GM18511 (cell line): ENCODE results near the gene TBK1.

Source experiments
- ATAC-seq: cut with Tn5 transposase; IDR thresholded peaks from one replicate; pipeline ENCODE4 v1.9.1; 2021; ENCODE audit warnings: mild to moderate bottlenecking, moderate library complexity; ENCODE audit not compliant: unreplicated experiment

Gene TBK1

GRCh38 chr12:64450711-64451486 is 1.0 kb upstream of the TBK1 start:
- no peak for ATAC-seq

DNA sequence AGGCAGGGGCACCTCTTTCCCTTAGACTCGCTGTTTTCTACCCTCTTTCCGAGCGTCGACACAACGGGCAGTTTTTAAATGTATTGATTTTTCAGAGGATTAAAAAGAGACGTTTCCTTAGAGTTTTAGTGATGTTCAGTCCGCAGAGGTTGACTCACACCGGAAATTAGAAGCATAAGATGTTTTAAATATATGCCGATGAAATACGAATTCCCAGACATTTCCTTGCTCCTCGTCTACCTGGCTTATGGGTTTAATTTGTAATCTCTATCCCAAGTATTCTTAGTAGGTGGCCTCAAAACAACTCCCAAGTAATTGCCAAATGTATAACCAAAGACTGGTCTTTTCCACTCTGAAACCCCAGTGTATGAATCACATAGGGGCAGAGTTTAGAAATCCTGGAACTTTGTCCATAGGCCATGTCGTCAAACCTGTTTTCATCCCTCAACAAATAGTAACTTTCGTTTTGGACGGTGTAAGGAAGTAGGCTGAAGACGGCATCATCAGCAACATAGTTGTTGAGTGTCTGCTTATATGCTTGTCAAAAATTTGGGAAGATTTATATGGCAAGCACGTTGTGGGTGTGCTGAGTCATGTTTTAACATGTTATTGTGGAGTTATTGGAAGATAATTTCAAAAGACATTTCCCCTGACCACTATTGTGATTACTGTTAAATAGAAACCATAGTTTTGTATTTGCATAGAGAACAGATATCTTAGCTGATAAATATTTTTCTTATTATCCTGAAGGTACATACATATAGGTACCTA is 824 bp downstream of the TBK1 start:
- peak; percentile 4 for ATAC-seq

- ATAC-seq: no peak
Observed at GRCh38 chr12:64455506-64455905, 3.6 kb downstream of the TBK1 start.

- no peak for ATAC-seq
Observed at GRCh38 chr12:64456119-64456518, 4.2 kb downstream of the TBK1 start.

GRCh38 chr12:64457032-64457431 is 5.1 kb downstream of the TBK1 start:
- no peak for ATAC-seq

DNA sequence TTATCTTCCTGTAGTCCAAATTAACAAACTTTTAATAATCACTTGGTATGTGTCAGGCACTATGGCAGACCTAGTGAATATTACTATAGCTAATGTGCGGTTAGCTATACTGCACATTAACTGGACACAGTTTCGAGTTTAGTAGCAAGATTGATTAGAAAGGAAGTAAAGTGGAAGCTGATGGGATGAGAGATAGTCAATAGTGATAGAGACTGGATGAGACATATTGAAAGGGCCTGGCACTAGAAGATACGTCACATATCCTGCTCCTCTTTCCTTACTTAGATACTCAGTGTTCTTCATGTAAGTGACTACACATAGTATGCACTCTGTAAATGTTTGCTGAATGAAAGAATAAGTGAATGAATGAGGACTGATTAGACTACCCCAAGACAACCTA is 5.5 kb downstream of the TBK1 start:
- no peak for ATAC-seq

DNA sequence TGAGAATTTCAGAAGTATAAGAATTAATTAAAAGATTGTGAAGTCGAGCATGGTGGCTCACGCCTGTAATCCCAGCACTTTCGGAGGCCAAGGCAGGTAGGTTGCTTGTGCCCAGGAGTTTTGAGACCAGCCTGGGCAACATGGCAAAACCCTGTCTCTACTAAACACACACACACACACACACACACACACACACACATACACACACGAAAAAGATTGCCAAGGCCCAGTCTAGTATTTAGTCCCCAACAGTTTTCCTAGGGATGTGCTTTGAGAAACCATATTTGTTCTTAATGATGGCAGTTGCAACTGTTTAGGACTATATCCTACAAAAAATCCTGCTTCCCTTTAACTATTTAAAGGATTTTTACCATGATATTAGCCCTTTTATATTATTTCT is 6.0 kb downstream of the TBK1 start:
- ATAC-seq: no peak

- ATAC-seq: peak; percentile 63
Observed at GRCh38 chr12:64459394-64459891, 7.5 kb downstream of the TBK1 start.

GRCh38 chr12:64461634-64462414 is 9.9 kb downstream of the TBK1 start:
- no peak for ATAC-seq

DNA sequence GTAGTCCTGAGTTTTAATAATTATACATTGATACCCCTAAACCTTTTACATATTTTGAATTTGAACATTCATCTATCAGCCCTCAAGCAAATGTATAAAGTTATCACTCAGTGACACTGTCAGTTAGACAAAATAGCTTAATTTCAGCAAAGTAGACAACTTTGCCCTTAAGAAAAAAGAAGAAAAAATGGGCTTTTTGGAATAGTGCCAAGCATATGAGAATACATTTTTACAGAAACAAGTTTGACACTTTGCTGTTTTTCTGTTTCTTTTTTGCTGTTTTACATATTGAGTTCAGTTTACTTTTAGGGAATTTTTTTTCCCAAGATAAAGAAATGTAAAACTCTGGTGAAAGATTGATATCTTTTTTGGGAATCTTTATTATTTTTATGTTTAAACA is 14.3 kb downstream of the TBK1 start:
- ATAC-seq: no peak

- ATAC-seq: no peak
Observed at GRCh38 chr12:64468966-64469365, 17.0 kb downstream of the TBK1 start.

DNA sequence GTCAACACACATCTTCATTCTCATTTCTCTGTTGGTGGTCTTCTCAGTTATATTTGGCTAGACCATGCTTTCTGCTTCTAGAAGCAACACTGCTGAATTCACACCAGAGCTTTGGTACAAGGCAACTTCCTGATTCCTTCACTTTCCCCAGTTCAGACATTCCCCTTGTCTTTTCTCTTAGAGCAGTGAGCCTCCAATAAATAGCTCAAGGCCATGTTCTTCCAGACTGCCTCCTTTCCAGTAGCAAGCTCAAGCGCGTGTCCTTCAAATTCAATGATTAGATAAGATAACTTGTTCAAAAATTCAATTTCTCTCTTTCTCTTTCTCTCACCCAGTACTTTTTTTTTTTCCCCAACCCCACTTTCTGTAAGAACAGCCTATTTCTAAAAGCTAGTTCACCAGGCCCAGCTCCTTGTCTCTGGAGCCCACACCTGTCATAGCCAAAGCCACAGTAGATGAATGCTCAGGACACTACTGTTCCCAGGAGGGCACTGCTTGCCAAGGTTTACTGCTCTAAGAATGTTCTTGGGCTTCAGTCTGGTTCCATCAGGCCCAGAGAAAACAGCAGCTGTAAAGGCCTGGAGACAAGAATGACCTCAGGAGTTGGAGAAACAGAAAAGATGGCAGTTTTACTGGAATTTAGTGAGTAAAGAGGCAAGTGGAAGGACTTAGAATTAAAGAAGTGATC is 17.7 kb downstream of the TBK1 start:
- no peak for ATAC-seq

GRCh38 chr12:64470495-64470894 is 18.6 kb downstream of the TBK1 start:
- no peak for ATAC-seq

GRCh38 chr12:64473176-64473575 is 21.3 kb downstream of the TBK1 start:
- ATAC-seq: no peak

DNA sequence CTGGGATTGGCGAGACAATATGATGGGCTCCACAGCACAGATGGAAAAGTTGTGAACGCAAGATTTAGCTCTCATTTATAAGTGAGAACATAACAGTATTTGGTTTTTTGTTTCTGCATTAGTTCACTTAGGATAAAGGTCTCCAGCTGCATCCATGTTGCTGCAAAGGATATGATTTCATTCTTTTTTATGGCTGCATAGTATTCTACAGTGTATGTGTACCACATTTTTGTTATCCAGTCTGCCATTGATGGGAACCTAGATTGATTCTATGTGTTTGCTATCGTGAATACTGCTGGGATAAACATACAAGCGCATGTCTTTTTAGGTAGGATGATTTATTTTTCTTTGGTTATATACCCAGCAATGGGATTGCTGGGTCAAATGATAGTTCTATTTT is 23.6 kb downstream of the TBK1 start:
- ATAC-seq: no peak

- ATAC-seq: no peak
Observed at GRCh38 chr12:64476844-64477243, 24.9 kb downstream of the TBK1 start.

- ATAC-seq: no peak
Observed at GRCh38 chr12:64478661-64479060, 26.7 kb downstream of the TBK1 start.

DNA sequence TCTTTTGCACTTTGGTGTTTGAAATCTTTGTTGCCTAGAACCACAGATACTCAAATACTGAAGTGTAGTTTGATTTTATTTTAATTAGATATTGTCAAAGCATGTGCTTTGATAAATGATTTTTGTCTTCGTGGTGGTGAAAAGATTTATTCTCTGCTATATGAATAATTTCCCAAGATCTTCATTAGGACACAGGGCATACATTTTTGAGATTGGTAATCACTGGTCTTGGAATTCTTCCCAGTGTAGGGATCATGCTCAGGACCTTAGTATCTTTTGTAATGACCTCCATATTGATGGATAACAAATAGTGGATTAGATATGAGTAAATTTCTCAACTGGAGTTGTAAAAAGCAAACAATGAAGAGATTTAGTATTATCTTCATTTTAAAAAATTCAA is 28.2 kb downstream of the TBK1 start:
- no peak for ATAC-seq

DNA sequence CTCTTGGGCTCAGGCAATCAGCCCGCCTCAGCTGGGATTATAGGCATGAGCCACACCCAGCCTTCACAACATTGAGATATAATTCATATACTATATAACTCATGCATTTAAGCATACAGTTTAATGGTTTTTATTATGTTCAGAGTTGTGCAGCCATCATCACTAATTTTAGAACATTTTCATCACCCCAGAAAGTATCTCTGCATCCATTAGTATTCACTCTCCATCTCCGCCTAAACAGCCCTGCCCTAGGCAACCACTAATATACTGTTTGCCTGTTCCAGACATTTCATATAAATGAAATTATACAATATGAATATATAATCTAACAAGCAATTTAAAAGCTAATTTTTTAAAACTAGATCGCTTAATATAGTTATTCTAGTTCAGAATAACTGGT is 34.7 kb downstream of the TBK1 start:
- no peak for ATAC-seq

DNA sequence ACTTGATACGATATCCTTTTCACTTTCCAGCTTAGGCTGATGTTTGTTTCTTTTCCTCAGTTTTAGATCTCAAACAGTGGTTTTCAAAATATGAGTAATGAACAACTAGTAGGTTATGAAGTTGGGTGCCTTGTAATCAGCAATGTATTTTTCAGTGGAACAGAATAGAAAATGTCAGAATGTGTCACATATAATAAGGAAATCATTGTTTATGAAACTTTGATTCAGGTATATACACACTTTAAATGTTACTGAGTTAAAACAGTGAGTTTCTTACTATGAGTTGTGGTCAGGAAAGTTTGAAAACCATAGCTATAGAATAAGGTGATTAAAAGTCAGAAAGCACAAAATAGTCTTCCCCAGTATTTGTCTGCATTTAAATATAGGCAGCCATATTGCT is 39.8 kb downstream of the TBK1 start:
- ATAC-seq: no peak

DNA sequence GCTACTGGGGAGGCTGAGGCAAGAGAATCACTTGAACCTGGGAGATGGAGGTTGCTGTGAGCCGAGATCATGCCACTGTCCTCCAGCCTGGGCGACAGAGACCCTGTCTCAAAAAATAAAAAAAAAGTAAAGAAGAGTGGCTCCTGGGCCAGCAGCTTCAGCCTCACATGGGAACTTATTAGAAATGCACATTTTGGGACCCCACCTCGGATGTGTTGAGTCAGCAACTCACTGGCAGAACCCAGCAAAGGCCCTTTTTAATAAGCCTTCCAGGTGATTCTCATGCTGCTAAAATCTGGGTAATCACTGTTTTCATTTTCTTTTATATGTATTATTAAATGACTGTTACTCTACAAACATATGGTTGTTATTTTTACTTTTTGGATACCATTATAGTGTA is 41.6 kb downstream of the TBK1 start:
- no peak for ATAC-seq
